Left lung (tissue), 10 donors: ENCODE measurements around the gene DHRS3. TPM values are rescaled to one million over a fixed set of nuclear protein-coding genes. Genes with fewer than 3 reads are reported as not detected.

Source experiments
- ATAC-seq: fragments of 200-7000 bp; cut with Tn5 transposase; one replicate; pipeline ENCODE4 v1.9.1; 2020; ENCODE audit warnings: moderate library complexity
- DNase-seq, 4 donors: peaks; one replicate each; pipeline ENCODE4 v3.0.0-alpha.2; 2013 to 2020
- H3K27ac ChIP-seq, 2 donors: fragments of 200-600 bp; sonication (generic) in 1 of 2; one replicate each; pipeline versions ENCODE4 v1.5.0 to v1.8.0; 2020 to 2021
- H3K27me3 ChIP-seq, 2 donors: fragments of 200-600 bp; sonication (generic) in 1 of 2; one replicate each; pipeline versions ENCODE4 v1.5.0 to v1.8.0; 2020 to 2021
- H3K36me3 ChIP-seq, 2 donors: fragments of 200-600 bp; sonication (generic) in 1 of 2; one replicate each; pipeline versions ENCODE4 v1.5.0 to v1.8.0; 2020 to 2021
- H3K4me1 ChIP-seq, 2 donors: fragments of 200-600 bp; one replicate each; pipeline ENCODE4 v1.8.0; 2021
- H3K4me3 ChIP-seq, 2 donors: fragments of 200-600 bp; sonication (generic) in 1 of 2; one replicate each; pipeline versions ENCODE4 v1.5.0 to v1.8.0; 2020 to 2021; ENCODE audit warnings: mild to moderate bottlenecking in 1 of 2
- H3K9me3 ChIP-seq, 2 donors: fragments of 200-600 bp; sonication (generic) in 1 of 2; one replicate each; pipeline versions ENCODE4 v1.5.0 to v1.8.0; 2020 to 2021
- CTCF ChIP-seq, 2 donors: fragments of 200-600 bp; sonication (generic) in 1 of 2; IDR thresholded peaks; one replicate each; pipeline versions ENCODE4 v1.5.0 to v1.8.0; 2021; ENCODE audit warnings: antibody characterized with exemption in 2 of 2
- intact Hi-C, 2 donors: fragments of 100-400 bp; cut with DNase I; formaldehyde crosslinking; loops; one replicate each; pipeline versions ENCODE4 v1.11.2 to v1.14.2; 2022
- polyA plus RNA-seq, 6 donors: library from polyadenylated mRNA; unstranded; fragments of 120-200 nt; gene quantifications; one replicate each; pipeline ENCODE4 v1.2.1, GENCODE V29; 2013; ENCODE audit not compliant: insufficient read length in 6 of 6
- total RNA-seq, 2 donors: library from RNA; stranded (reverse); fragmentation: NEBNext Ultra II Directional; extraction: Animal tissue kit (Norgen Biotek cat#: 25700); gene quantifications; one replicate each; pipeline ENCODE4 v1.2.1, GENCODE V29; 2021
- donor health status: DM: no; HTN: yes; CAD: no.
- donor health status: DM: no; HTN: no; CAD: no.

DHRS3 gene
- total and polyA plus RNA-seq, 8 donors = 37.3 to 120 (median 43.7) TPM

DNA sequence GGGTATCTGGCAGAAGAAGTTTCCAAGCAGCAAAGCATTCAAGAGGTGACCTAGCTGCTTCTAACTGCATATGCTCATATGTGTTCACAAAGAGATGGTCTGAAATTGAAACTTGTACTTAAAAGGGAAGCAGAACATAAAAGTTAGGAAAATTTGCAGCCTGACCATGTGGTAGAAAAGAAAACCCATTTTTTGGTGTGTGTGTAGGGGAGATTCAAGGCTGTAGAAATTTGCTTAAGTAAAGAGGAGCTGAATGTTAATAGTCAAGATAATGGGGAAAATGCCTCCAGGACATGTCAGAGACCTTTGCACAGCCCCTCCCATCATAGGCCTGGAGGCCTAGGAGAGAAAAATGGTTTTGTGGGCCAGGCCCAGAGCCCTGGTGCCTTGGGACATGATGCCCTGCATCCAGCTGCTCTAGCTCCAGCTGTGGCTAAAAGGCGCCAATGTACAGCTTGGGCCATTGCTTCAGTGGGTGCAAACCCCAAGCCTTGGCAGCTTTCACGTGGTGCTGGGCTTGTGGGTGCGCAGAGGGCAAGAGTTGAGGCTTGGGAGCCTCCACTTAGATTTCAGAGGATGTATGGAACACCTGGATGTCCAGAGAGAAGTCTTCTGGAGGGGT is 54.9 kb downstream of the DHRS3 start:
- Histone ChIP-seq H3K4me1 (no peaks in the 10 kb centered on the region), H3K36me3 (peaks cover 0 to 8% of the 10 kb centered on the region in 2 donors), H3K27me3 (no peaks in the 10 kb centered on the region), H3K9me3 (peaks cover 0 to 30% of the 10 kb centered on the region in 2 donors), H3K27ac (no peak overlapping the region), H3K4me3 (no peak overlapping the region)
- ATAC-seq (no peak), DNase-seq (no peak)
- TF ChIP-seq CTCF (IDR thresholded peaks at IDR 0.05) = no peak
- intact Hi-C loops = no loop called here

DNA sequence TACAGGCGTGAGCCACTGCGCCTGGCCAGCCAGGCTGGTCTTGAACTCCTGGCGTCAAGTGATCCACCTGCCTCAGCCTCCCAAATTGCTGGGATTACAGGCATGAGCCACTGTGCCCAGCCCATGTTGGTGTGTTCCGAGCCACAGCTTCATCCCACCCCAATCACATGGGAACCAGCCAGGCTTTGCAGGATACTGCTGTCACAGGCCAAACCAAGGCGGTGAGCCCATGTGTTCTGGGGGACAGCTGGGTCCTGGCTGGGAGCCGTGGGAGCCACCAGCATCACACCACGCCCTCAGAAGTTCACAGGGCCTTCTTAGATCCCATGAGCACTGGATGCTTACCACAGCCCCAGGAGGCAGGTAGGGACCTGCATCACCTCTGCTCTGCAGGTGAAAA is 56.9 kb downstream of the DHRS3 start:
- Histone ChIP-seq H3K9me3 (peaks cover 0 to 30% of the 10 kb centered on the region in 2 donors), H3K4me3 (no peak overlapping the region), H3K36me3 (no peaks in the 10 kb centered on the region), H3K27me3 (no peaks in the 10 kb centered on the region), H3K27ac (no peak overlapping the region), H3K4me1 (peaks cover 3 to 10% of the 10 kb centered on the region in 2 donors)
- ATAC-seq = no peak
- no peak for TF ChIP-seq CTCF (IDR thresholded peaks at IDR 0.05)
- DNase-seq = peak in 1 of 4 donors; percentile 49
- intact Hi-C loops = no loop called here

GRCh38 chr1:12556957-12557935 is 60.8 kb downstream of the DHRS3 start:
- intact Hi-C loops = no loop called here
- Histone ChIP-seq H3K9me3 (peaks cover 0 to 4% of the 10 kb centered on the region in 2 donors), H3K4me1 (peaks cover 3 to 11% of the 10 kb centered on the region in 2 donors), H3K27me3 (no peaks in the 10 kb centered on the region), H3K36me3 (no peaks in the 10 kb centered on the region), H3K4me3 (no peak overlapping the region), H3K27ac (peak overlapping the region; percentile 45 to 82)
- DNase-seq (peak in 1 of 4 donors; percentile 24), ATAC-seq (no peak)
- no peak for TF ChIP-seq CTCF (IDR thresholded peaks at IDR 0.05)

GRCh38 chr1:12556368-12556930 is 61.6 kb downstream of the DHRS3 start:
- Histone ChIP-seq H3K27me3 (no peaks in the 10 kb centered on the region), H3K36me3 (no peaks in the 10 kb centered on the region), H3K27ac (peak overlapping the region; percentile 45 to 82), H3K4me1 (peaks cover 3 to 11% of the 10 kb centered on the region in 2 donors), H3K4me3 (no peak overlapping the region), H3K9me3 (no peaks in the 10 kb centered on the region)
- intact Hi-C loops = no loop called here
- ATAC-seq (peak; percentile 72), DNase-seq (peak; percentile 61 to 91 (median 78))
- no peak for TF ChIP-seq CTCF (IDR thresholded peaks at IDR 0.05)
